Dermis blood vessel endothelial cell (primary cell): ENCODE data around the gene XPO1. TPM values are rescaled to one million over a fixed set of nuclear protein-coding genes. Genes with fewer than 3 reads are reported as not detected.
"Not testable (repeated sequence)": the region's sequence is repeated elsewhere in the genome, so short reads cannot be mapped to it uniquely, and the experiment has no call there.

Experiments
- DNase-seq: peaks from one replicate; pipeline ENCODE4 v3.0.0; 2010
- total RNA-seq: library from RNA; depleted of rRNA; stranded (reverse); fragments of >200 nt; gene quantifications from 2 replicates; pipeline ENCODE4 v1.2.3, GENCODE V29; 2014

Gene XPO1
- total RNA-seq, 1 donor from 2014 or later: 186 TPM

DNA sequence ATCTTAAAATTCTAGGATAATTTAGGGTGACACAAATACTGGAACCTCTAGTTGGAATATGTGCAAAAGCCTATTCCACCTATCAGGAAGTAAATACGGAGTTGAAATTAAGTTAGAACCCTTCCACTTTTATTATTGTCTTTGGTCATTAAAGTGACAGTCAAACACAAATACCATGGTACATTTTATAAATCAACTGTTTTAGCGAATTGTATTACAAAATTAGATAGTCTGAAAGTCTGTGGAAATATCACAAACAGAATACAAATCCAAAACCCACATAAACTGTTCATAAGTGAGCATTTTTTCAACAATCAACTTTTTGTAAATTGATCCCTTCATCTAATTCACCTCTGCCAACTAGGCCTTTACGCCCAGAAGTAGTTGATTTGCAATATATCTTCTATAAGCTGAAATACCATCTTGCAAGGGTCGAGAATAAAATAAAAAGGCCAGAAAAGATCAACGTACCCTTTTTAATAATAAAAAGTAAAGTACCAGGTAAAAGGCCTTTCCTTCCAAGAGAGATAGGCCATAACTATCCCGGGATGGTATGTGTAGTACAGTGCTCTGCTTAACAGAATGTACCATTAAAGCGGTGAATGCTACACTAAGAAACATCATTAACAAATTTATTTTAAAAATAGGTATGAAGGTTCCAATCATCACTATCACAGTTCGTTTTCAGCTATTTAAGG is 68.6 kb downstream of the XPO1 start:
- peak; percentile 33 for DNase-seq

DNA sequence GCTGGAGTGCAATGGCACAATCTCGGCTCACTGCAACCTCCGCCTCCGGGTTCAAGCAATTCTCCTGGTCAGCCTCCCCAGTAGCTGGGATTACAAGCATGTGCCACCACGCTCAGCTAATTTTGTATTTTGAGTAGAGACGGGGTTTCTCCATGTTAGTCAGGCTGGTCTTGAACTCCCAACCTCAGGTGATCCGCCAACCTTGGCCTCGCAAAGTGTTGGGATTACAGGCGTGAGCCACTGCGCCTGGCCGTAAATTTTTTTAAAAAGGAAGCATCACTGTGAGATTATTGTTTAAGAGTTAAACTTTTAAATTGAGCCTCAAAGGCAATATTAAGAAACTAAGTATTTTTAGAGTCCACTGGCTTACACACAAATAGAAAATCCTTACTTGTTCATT is 69.9 kb downstream of the XPO1 start:
- not testable (repeated sequence) for DNase-seq

DNA sequence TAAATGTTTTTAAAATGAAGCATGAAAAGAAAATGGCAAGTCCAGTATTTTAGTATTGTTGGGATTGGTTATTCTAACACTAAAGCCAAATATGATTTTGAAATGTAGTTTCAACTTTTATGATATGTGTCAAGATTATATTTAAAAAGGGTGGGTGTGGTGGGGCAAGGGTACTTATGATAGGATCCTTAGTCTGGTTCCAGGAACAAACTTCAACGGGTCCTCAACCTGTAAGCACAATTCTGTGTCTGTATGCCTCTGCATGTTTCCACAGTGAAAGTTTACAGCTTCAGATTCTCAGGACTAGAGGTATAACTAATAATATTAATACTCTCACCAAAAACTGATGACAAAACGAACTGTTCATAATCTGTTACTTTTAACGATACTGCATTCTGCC is 73.1 kb downstream of the XPO1 start:
- DNase-seq: no peak

DNA sequence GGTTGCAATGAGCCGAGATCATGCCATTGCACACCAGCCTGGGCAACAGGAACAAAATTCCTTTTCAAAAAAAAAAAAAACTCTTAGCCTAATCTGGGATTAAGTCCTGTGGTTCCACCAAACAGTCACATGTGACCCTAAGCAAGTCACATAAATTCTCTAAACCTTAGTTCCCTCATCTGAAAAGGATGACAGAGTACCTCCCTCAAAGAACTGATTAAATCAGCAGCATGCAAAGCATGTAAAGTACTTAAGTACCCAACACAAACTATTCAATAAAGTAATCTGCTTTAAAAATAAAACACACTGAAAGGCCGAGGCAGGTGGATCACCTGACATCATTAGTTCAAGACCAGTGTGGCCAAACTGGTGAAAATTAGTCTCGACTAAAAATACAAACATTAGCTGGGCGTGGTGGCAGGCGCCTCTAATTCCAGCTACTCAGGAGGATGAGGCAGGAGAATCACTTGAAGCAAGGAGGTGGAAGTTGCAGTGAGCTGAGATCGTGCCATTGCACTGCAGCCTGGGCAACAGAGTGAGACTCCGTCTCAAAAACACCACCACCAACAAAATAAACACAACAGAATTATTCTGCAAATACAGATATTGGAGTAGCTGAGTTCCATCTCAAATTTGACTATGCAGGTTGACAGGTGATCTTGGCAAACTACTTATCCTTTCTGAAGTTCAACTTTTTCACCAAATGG is 74.2 kb downstream of the XPO1 start:
- no peak for DNase-seq

DNA sequence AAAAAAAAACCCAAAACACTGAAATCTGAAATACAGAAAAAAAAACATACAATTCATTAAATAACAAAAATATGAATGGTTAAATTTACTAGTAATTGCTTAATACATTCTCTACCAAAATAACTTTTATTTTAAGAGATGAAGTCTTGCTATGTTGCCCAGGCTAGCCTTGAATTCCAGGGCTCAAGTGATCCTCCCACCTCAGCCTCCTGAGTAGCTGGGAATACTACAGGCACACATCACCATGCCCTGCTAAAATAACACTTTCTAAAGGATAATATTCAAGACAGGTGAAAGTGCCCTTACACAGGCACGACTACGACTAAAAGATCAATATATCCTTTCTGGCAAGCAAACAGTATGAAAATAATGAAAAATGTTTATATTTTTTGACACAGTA is 76.8 kb downstream of the XPO1 start:
- no peak for DNase-seq

DNA sequence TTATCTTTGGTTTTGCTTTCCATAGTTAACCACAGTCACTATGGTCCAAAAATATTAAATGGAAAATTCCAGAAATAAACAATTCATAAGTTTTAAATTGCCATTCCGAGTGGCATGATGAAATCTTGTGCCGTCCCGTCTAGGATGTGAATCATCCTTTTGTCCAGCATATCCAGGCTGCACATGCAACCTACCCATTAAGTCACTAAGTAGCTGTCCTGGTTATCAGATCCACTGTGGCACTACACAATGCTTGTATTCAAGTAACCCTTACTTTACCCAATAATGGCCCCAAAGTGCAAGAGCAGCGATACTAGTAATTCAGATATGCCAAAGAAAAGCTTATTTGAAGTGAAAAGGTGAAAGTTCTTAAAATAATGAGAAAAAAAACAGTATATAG is 78.0 kb downstream of the XPO1 start:
- peak; percentile 90 for DNase-seq

DNA sequence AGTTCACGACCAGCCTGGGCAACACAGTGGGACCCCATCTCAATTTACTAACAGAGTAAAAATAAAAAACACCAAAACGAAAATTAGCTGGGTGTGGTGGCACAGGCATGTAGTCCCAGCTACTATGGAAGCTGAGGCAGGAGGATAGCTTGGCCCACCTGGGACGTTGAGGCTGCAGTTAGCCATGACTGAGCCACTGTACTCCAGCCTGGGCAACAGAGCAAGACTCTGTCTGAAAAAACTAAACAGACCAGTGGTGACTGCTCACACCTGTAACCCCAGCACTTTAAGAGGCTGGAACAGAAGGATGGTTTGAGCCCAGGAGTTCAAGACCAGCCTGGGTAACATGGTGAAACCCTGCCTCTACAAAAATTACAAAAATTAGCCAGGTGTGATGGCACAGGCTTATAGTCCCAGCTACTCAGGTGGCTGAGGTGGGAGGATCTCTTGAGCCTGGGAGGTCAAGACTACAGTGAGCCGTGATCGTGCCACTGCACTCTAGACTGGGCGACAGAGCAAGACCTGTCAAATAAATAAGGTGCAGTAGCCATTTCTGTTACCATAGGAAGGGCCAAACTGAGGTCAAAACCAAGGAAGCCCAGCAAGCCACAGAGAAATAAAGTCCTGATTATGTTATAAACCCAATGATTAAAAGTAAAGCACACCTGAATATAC is 81.3 kb downstream of the XPO1 start:
- DNase-seq: no peak

DNA sequence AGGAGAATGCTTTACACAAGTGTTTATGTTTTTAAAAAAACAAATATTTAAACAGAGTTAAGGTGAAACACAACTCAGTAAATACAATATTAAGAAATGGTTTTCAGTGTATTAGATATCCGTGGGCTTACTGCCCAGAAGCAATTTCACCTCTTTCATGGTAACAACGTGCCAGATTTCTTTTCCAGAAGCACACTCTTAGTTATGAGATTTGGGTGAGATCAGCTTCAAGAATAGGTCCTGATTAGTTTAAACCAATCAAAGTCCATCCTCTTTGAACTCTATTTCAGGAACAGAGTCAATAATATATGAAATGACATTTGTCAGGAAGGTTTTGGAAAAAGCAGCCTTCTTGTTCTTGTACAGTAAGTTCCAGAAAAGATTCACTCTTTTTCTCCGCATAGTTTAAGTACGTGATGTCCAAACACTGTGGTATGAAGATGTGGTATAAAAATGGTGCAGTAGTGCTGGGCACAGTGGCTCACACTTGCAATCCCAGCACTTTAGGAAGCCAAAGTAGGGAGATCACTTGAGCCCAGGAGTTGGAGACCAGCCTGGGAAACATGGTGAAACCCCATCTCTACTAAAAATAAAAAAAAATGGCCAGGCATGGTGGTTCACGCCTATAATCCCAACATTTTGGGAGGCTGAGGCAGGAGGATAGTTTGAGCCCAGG is 81.9 kb downstream of the XPO1 start:
- no peak for DNase-seq

DNA sequence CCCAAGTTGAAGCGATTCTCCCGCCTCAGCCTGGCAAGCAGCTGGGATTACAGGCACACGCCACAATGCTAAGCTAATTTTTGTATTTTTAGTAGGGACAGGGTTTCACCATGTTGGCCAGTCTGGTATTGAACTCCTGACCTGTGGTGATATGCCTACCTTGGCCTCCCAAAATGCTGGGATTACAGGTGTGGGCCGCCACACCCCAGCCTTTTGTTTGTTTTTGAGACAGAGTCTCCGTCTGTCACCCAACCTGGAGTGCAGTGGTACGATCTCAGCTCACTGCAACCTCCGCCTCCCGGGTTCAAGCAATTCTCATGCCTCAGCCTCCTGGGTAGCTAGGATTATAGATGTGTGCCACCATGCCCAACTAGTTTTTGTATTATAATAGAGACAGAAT is 83.2 kb downstream of the XPO1 start:
- DNase-seq: not testable (repeated sequence)

DNA sequence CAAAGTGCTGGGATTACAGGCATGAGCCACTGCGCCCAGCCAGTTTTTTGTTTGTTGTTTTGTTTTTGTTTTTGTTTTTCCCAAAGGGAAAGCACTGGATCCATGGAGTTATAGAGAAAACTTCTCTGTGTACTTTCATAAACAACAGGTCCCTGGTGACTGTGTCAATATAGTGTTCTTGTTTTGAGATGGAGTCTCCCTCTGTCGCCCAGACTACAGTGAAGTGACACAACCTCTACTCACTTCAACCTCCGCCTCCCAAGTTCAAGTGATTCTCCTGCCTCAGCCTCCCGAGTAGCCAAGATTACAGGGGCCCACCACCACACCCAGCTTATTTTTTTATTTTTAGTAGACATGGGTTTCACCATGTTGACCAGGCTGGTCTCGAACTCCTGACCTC is 83.8 kb downstream of the XPO1 start:
- no peak for DNase-seq

DNA sequence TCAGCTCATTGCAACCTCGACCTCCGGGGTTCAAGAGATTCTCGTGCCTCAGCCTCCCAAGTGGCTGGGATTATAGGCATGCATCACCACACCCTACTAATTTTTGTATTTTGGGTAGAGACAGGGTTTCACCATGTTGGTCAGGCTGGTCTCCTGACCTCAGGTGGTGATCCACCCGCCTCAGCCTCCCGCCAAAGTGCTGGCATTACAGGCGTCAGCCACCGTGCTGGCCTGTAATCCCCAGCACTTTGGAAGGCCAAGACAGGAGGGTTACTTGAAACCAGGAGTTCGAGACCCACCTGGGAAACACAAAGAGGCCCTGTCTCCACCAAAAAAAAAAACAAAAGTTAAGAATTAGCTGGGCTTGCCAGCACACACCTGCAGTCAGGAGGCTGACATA is 85.8 kb downstream of the XPO1 start:
- DNase-seq: no peak

DNA sequence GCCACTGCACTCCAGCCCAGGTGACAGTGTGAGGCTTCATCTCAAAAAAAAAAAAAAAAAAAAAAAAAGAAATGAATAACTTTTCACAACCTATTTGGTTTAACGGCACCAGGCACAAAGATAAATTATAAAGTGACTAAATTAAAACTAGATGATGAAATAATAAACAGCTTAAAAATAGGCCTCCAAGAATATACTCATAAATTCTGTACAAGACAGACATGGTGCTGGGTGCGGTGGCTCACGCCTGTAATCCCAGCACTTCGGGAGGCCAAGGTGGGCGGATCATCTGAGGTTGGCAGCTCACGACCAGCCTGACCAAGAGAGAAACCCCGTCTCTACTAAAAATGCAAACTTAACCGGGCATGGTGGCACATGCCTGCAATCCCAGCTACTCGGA is 87.0 kb downstream of the XPO1 start:
- DNase-seq: no peak

DNA sequence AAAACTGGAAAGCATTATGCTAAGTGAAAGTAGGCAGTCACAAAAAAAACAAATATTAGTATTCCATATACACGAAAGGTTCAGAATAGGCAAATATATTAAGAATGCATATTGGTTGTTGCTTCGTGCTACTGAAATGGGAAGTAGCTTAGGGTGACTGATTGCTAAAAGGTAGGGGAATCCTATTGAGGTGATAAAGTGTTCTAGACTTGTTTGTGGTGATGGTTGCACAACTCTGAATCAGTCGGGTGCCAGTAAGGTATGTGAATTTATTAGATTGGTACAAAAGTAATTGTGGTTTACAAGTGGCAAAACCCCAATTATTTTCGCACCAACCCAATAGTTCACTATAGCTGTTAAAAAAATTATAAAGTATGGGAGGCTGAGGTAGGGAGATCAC is 88.0 kb downstream of the XPO1 start:
- no peak for DNase-seq

DNA sequence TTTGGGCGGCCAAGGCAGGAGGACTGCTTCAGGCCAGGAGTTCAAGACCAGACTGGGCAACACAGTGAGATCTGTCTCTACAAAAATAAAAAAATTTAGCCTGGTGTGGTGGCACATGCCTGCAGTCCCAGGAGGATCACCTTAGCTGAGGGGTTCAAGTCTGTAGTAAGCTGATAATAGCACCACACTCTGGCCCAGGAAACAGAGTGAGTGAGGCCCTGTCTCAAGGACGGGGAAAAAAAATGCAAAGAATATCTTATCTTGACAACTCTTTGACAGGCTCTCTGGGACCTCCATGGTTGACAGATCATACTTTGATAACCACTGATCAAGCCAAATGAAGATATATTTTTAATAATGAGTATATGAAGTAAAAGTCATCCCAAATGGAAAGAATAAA is 89.9 kb downstream of the XPO1 start:
- DNase-seq: no peak

DNA sequence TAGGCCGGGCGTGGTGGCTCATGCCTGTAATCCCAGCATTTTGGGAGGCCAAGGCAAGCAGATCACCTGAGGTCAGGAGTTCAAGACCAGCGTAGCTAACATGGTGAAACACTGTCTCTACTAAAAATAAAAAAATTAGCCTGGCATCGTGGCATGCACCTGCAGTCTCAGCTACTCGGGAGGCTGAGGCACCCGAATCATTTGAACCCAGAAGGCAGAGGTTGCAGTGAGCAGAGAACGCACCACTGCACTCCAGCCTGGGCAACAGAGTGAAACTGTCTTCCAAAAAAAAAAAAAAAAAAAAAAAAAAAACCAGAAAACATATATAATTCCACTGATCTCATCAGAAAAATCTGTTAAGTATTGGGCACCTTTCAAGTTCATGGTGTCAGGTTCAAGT is 91.2 kb downstream of the XPO1 start:
- DNase-seq: not testable (repeated sequence)

DNA sequence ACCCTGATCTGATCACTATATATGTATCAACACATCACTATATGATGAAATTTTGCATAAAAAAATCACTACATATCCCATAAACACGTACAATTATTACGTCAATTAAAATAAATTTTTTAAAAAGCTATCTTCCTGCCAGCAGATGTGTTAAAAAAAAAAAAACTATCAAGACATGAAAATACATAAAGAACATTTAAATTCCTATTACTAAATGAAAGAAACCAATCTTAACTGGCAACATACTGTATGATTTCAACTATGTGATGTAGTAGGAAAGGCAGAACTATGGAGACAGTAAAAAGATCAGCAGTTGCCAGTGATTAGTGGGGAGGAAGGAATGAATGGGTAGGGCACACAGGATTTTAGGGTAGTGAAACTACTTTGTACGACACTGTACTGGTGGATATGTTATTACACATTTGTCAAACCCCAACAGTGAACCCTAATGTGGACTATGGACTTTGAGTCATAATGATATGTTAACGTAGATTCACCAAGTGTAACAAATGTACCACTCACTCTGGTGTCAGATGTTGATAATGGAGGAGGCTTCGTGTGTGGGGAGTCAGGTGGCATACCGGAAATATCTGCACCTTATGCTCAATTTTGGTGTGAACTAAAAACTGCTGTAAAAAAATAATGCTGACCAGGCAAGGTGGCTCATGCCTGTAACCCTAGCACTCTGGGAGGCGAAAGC is 94.7 kb downstream of the XPO1 start:
- no peak for DNase-seq

DNA sequence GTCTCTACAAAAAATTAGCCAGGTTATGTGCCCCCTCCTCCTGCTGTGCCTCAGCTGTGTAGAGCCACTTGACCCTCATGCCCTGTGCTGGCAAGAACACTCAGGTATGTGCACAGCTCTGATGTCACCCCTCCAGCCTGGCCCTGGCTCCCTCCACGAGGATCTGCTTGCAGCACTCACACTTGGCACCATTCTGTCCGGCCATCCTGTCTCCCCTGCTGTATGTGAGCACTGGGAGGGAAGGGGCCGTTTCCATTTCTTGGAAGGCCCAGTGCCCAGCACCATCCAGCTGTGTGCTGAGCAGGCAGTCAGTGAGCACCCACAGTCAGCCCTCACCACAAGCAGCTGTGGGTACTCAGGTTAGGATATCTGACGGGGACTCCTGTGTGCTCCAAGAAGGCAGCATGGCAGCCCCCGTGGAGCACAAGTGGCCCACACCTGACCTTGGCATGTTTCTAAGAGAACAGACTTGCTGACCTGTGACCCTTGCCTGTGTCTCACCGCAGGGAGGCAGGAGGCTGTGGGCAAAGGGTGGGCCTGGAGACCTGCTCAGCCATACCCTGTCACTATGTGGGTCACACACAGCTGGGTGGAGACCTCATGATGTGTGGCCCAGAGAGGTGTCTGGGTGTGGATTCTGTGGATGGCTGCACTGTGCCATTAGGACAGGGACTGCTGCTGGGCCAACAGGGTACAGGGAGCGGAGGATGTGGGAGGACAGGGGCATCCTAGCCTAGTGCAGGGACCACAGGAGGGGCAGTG is 98.7 kb downstream of the XPO1 start:
- DNase-seq: no peak

DNA sequence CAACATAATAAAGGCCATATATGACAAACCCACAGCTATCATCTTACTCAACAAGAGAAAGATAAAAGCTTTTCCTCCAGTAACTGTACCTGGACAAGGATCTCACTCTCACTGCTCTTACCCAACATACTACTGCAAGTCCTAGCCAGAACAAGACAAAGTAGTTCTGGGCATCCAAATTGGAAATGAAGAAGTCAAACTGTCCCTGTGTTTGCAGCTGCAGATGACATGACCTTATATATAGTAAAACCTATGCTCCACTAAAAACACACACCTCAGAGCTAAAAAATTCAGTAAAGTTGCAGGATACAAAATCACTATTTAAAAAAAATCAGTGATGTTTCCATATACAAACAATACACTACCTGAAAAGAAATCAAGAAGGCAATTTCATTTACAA is 99.5 kb downstream of the XPO1 start:
- no peak for DNase-seq

DNA sequence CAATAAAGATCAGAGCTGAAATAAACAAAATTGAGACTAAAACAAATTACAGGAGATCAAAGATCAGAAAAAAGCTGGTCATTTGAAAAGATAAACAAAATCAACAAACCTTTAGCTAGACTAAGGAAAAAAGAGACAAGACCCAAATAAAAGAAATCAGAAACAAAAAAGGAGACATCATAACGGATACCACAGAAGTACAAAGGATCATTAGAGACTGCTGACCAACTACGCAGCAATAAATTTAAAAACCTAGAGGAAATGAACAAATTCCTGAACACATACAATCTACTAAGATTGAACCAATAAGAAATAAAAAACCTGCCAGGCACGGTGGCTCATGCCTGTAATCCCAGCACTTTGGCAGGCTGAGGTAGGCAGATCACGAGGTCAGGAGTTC is 101.0 kb downstream of the XPO1 start:
- no peak for DNase-seq

DNA sequence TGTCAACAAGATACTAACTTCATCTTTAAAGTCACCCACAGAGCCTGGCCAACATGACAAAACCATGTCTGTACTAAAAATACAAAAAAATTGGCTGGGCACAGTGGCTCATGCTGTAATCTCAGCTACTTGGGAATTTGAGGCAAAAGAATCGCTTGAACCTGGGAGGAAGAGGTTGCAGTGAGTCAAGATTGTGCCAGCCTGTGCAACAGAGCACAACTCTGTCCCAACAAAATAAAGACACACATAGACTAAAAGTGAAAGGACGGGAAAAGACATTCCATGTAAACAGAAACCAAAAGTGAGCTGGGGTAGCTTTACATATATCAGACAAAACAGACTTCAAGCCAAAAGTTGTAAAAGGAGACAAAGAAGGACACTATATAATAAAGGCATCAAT is 102.1 kb downstream of the XPO1 start:
- DNase-seq: no peak

DNA sequence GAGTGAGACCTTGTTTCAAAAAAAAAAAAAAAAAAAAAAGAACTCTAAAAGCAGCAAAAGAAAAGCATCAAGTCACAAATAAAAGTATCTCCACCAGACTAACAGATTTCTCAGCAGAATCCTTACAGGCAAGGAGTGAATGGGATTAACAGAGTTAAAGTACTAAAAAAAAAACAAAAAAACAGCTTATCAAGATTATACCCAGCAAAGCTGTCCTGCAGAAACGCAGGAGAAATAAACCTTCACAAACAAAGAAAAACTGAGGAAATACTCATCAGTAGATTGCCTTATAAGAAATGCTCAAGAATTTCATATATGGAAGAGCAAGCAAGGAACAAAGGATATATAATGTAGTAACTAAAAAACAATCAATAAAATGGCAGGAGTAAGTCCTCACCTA is 102.9 kb downstream of the XPO1 start:
- no peak for DNase-seq

DNA sequence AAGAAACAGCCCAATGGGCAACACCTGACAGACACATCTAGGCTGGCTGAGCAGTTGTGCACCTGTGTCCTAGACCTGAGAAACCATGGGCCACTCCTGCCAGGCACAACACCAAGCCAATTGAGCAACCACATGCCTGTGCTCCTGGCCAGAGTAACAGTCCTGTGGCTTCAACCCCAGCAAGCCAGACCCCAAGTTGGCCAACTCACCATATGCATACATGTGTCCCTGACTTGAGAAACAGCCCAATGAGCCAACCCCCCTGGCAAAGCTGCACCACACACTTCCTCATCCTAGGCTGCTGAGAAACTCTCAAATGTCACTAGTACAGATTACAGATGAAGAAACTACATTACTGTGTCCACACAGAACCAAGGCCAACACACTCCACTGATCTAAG is 103.8 kb downstream of the XPO1 start:
- no peak for DNase-seq
